ENCODE data around the gene SMPD3.

SMPD3 gene

DNA sequence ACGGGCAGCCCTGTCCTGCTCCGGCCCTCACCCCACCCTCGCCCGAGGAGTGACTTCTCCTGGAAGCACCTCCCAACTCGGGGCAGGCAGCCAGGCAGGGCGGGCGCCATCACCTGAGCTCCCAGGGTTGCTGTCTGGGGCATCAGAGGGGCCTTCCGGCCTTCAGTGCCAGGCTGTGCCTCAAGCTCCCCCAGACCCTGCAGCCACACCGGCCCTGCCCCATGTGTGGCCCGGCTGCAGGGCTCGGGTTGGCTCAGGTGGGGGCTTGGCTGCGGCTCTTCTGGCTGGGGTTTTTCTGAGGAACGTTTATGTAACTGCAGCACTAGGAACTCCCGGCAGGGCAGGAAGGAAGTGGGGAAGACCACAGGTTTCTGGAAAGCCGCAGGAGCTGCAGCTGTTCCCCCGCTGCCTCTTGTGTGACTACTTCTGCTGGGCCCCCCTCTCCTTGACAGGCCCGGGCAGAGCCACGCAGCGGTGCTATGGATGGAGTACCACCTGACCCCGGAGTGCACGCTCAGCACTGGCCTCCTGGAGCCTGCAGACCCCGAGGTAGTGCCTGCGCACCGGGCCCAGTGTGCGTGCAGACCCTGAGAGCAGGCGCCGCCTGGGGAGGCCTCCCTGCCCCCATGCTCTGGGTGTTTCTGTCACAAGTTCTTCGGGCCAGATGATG lies 91.9 kb downstream of the SMPD3 start:
- no peak for DNase-seq (ENCODE audit: low spot score)

DNA sequence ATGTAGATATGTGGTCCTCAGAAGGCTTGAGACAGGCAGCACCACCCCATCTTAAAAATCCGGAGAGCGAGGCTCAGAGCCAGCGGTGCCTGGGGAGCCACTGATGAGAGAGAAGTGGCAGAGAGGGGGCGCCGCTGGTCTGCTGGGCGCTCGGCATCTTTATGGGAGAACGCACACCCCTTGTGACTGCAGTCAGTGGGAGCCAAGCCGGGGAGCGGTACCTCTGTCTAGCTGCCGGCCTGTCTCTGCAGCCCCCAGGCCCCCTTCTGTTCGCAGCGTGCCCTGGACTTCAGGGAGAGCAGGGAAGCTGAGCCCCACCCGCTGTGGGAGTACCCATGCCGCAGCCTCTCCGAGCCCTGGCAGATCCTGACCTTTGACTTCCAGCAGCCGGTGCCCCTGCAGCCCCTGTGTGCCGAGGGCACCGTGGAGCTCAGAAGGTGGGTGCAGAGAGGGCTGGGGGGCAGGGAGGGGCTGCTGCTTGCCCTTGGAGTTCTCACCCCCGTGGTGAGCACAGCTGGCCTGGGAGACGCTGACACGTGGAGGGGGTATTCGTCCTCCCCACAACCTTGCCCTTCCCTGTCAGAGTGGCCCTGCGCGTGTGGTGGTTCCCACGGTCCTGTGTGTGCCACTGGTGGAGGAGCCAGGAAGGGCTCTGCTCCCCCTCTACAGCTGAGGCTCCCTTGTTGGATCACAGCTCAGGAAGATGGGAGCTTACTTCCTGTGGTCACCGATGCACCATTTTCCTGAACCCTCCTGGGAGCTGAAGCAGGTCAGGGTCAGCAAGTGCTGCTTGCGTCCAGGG lies 92.7 kb downstream of the SMPD3 start:
- DNase-seq (ENCODE audit: low spot score): no peak

DNA sequence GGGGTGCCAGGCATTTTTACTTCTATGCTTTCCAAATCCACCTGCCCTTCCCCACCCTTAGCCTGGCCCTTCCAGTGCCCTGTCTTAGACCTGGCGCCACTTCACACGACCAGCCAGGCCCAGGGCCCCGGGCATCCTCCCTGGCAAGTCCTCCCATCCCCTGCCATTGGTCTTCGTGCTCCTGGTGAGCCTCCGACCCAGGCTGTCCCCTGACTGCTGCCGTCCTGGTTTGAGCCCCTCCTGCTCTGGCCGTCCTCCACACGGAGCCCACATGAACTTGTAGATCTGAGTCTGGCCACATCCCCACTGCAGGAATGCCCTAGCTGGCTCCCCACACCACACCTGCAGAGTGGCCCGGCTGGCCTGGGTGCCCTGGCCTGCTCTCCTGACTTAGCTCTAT lies 93.5 kb downstream of the SMPD3 start:
- no peak for DNase-seq (ENCODE audit: low spot score)

DNA sequence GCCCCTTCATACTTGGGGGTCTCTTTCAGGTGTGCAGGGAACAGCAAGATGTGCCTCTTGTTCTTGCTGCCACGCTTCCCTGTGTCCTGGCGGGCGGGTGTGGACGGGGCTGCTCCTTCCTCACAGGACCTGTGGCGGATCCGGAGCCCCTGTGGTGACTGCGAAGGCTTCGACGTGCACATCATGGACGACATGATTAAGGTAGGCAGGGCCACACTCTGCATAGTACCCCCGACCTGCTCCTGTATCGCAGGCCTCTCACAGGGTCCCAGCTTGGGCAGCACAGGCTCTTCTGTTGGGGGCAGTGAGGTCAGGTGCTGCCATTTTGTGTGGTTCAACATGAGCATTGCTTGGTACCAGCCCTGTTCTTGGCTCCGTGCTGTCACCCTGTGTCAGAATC lies 94.9 kb downstream of the SMPD3 start:
- no peak for DNase-seq (ENCODE audit: low spot score)

DNA sequence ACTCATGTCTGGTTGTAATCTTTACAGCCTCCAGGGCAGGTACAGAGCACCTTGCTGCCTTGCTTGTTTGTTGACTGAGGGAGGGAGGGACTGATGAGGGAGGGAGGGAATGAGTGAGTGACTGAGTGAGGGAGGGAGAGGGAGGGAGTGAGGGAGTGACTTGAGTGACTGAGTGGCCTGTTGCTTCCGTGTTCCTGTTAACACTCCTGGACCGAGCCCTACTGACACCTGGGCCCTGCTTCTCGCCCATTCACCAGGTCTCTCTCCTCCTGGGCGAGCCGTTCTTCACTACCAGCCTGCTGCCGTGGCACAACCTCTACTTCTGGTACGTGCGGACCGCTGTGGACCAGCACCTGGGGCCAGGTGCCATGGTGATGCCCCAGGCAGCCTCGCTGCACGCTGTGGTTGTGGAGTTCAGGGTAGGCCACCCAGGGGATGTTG lies 96.3 kb downstream of the SMPD3 start:
- no peak for DNase-seq (ENCODE audit: low spot score)

DNA sequence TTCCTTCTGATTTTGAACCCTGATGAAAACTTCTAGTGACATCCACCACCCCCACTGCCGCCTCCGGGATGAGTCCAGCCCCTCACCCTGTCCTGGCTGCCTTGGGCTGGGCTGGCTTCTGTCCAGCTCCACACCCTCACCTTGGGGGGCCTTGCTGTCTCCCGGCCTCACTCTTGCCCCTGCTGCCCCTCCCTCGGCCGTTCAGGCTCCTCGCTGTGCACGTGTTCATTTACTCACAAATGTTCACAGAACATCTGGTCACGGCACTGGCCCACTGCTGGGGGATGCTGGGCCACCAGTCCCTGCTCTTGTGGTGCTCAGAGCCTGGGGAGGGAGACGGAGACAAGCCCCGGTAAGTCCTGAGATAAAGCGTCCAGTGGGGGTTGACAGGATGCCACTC lies 96.8 kb downstream of the SMPD3 start:
- no peak for DNase-seq (ENCODE audit: low spot score)

DNA sequence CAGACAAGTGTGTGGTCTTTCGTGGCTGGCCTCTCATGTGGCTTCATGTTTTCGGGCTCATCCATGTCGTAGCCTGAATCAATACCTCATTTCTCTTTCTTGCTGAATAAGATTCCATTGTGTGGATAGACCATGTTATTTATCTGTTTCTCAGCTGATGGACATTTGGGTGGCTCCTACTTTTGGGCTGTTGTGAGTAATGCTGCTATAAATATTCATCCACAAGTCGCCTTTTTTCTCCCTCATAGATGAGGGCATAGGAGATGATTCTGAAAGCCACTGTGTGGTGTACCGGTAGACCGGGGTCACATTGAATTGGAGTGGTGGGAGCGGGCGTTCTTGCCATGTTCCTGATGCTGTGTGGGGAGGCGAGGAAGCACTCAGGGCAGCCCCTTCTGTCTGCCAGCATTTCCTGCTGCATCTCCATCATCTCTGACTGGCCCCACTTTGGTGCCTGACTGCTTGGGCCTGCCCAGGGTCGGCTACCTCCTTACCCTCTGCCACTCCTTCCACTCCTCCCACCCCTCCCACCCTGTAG lies 97.4 kb downstream of the SMPD3 start:
- no peak for DNase-seq (ENCODE audit: low spot score)

DNA sequence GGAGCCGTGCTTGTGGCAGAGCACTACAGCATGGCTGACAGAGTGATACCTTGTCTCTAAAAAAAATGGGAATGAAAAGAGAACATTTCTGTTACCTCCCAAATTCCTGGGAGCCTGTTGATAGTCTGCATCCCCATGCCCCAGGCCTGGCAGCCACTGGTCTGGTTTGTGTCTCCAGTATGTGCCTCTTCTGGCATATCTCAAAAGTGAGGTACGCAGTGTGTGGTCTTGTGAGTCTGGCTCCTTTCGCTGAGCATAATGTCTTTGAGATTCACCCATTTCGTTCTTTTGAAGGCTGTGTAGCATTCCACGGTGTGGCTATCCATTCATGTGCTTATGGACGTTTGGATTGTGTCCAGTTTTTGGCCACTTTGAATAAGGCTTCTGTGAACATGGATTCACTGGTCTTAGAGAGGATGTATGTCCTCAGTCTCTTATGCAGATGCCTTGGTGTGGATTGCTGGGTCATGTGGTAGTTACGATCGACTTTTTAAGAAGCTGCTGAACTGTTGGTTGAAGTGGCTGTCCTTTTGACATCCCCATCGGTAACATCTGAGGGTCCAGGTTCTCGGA lies 98.4 kb downstream of the SMPD3 start:
- DNase-seq (ENCODE audit: low spot score): no peak

DNA sequence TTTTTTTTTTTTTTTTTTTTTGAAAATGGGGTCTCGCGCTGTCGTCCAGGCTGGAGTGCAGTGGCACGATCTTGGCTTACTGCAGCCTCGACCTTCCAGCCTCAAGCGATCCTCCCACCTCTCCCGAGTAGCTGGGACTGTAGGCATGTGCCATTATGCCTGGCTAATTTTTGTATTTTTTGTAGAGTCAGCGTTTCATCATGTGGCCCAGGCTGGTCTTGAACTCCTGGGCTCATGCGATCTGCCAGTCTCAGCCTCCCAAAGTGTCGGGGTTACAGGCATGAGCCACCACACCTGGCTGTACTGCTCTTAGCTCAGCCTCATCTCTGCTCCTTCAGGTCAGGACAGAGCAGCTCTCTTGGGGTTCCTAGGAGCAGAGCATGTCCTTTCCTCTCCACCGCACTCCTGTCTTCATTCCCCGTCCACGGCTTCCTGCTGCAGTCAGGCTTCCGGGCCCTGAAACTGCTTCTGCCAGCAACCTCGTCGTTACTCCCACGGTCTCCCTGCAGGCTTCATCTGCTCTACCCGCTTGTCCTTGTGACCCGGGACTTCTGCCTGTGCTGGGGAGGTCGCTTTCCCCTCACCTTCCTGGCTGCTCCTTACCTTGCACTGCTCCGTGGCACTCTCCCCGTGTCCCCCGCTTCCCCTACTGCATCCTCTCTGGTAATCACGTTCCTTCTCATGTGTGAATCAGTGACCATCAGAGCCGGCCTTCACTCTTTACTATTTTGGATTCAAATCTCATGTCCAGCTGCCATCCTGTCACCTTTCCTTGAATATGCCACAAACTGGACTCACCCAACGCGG lies 99.5 kb downstream of the SMPD3 start:
- no peak for DNase-seq (ENCODE audit: low spot score)

DNA sequence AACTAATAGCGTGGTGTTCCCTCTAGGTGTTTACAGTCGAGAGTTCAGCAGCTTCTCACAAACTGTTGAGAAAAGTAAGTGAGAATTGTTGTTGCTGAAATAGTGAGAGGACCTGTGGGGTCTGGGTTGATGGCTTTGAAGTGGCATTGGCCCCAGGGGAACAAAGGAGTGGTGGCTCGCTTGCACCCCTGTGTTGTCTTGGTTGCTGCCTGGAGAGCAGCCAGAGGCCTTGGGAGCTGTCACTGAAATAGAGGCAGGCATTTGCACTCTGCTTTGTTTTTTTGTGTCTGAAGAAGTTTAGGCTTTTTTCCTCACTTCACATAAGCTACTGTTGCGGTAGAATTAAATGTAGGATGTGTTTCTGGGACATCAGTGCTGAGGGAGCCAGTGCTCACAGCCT lies 100.7 kb downstream of the SMPD3 start:
- DNase-seq (ENCODE audit: low spot score): no peak

DNA sequence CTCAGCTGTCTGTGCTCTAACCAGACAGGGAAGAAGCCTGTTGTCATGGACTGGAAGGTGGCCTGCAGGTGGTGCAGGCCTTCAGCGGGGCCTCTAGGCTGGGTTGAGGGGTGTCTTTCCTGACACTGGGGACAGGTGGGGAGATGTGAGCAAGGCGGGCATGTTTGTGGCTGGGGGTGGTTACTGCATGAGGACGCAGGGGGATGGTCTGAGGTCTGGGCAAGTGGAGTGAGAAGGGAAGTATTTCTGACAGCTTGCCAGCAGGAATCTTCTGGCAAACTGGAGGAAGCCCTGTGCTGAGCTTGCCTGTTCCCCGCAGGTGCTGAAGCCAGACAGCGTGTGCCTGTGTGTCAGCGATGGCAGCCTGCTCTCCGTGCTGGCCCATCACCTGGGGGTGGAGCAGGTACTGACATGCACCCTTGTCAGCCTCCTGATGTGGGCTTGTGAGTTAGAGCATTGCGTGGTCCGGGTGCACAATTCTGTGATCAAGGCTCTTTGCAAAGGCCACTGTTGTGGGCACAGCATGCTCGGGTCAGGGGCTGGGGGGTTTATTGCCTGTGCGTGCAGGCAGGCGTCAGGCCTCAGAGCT lies 101.3 kb downstream of the SMPD3 start:
- no peak for DNase-seq (ENCODE audit: low spot score)

DNA sequence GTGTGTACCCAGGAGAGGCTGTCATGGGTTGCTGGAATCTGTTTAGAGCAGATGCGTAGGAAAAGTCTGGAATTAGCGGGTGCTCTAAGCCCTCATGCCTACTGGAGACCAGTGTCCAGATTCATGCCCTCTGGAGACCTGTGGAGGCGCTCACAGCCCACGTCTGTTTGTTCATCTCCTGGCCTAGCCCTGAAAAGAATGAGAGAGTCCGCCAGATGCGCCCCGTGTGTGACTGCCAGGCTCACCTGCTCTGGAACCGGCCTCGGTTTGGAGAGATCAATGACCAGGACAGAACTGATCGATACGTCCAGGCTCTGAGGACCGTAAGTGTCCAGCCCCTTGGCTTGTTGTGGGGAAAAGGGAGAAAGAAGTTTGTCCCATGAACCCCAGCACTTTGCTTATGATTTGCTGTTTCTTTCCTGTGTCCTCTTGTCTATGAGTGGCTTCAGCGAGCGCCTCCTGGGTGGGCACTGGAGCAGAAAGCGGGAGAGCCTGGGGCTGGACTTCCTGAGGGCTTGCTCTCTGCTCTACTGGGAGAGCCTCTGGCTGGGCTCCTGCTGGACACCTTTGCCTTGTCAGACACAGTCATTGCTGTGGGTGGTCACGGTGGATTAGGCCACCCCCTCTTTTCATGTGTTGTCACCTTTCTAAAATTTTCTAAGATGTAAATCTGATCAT lies 102.2 kb downstream of the SMPD3 start:
- DNase-seq (ENCODE audit: low spot score): no peak

DNA sequence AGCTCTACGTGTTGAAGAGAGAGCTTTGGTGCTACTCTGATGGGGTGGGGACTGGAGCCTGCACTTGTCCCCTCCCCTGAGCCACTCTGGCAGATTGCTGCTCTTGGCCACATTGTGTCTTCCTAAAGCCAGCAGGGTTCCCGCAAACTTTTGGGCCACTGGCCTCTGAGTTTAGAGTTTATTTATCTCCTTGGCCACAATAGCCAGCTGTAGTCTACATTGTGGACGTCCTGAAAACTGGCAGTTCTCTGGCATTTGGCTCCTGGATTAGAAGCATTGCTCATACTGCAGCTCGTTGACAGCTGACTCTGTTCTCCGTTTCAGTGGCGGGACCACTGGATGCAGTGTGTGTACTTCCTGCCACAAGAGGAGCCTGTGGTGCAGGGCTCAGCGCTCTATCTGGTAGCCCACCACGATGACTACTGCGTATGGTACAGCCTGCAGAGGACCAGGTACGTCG lies 102.9 kb downstream of the SMPD3 start:
- no peak for DNase-seq (ENCODE audit: low spot score)

DNA sequence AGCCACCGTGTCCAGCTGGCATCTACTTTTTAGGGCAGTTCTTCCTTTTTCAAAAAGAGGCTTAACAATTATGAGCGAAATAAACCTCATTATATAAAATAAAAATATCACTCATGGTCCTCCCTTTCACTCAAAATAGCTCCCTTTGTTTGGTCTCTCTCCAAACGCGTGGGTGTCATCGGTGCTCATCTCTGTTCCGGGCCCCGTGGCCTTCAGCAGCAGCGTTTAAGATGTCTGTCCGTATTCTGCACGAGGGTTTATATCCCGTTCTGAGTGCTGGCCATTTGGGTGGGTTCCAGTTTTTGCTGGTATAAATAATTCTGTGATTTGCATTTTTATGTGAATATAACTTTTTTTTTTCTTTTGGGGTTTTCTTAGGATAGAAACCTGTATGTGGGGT lies 104.1 kb downstream of the SMPD3 start:
- DNase-seq (ENCODE audit: low spot score): no peak

DNA sequence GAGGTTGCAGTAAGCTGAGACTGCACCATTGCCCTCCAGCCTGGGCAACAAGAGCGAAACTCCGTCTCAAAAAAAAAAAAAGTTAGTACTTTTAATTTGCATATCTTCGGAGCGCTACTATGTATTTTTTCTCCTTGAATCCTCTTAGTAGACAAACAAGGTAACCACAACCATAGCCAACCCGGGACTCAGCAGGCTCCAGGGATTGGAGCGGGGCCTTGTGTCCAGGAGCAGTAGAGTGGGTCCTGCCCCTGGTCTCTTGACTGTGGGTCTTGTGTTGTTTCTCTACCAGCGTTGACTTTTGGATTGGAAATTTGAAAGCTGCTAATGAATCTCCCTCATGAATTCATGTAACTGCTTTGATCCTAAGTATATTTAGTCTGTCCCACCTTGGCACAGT lies 105.2 kb downstream of the SMPD3 start:
- DNase-seq (ENCODE audit: low spot score): no peak

DNA sequence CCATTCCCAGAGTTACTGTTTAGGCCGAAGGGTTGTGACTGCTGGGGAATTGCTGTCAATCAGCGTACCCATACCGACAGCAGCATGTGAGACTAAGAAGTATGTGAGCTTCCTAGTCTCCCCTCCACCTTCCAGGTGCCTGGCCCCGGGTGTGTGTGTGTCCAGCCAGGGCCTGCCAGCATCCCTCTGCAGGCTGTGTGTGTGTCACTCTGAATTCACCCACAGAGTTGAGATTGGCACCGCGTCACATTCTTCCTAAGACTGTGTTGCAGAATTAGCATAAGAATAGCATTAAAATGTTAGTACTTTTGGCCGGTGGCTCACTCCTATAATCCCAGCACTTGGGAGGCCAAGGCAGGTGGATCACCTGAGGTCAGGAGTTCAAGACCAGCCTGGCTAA lies 105.7 kb downstream of the SMPD3 start:
- DNase-seq (ENCODE audit: low spot score): no peak

DNA sequence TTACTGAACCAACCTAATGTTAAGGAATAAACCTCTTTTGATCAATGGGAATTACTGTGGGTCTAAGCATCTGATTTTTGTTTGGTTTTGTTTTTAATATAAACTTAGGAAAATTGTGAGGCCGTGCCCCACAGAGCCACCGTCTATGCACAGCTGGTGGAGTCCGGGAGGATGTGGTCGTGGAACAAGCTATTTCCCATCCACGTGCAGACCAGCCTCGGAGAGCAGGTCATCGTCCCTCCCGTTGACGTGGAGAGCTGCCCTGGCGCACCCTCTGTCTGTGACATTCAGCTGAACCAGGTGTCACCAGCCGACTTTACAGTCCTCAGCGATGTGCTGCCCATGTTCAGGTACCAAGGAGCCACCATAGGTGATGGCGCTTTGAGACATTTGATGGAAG lies 109.1 kb downstream of the SMPD3 start:
- DNase-seq (ENCODE audit: low spot score): no peak

DNA sequence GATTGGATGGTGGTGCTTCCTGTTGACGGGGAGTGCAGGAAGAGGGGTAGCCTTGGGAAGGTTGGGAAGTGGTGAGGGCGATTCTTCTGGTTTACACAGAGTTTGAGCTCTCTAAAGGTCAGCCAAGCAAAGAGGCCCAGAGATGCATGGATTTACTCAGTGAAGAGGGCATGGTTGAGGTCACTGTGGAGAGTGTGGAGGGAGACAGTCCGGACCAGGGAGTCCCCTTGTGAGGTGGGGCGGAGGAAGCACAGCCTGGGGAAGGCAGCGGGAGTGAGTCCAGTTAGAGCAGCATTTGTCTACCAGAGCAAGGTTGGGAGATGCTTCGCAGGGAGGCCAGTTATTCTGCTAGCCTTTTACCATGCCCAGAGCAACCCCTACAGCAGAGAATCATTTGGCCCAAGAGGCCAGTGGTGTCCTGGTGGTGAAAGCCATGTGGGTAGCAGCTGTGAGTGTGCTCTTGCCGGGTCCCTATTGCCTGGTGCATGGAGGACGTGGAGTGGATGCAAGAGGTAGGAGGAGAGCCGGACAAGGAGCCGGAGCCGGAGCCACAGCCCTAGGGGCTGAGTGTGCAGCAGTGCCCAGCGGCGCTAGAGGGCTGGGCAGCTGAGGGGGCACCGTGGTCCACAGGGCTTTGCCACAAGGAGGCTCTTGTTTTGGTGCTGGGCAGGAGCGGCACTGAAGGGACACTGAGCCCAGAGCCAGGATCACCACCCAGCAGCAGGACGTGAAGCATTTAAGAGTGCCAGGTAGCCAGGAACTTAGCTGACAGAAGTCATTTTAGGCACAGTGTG lies 109.8 kb downstream of the SMPD3 start:
- DNase-seq (ENCODE audit: low spot score): no peak

DNA sequence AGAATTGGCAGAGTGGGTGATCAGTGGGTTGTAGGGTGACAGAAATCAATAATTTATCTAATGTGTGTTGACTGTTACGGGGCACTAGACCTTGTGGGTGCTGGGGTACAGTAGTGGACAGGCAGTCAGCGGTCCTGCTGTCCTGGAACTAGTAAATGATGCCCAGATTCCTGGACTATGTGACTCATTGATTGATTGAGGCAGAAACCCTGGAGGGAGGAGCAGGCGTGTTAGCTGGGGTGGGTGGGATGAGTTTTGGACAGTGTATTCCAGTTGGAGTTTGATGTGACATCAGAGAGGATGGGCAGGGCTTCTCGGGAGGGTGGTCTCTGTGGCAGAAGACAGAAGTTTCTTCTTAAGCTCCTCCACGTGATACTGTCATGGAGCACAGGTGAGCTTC lies 113.1 kb downstream of the SMPD3 start:
- no peak for DNase-seq (ENCODE audit: low spot score)

DNA sequence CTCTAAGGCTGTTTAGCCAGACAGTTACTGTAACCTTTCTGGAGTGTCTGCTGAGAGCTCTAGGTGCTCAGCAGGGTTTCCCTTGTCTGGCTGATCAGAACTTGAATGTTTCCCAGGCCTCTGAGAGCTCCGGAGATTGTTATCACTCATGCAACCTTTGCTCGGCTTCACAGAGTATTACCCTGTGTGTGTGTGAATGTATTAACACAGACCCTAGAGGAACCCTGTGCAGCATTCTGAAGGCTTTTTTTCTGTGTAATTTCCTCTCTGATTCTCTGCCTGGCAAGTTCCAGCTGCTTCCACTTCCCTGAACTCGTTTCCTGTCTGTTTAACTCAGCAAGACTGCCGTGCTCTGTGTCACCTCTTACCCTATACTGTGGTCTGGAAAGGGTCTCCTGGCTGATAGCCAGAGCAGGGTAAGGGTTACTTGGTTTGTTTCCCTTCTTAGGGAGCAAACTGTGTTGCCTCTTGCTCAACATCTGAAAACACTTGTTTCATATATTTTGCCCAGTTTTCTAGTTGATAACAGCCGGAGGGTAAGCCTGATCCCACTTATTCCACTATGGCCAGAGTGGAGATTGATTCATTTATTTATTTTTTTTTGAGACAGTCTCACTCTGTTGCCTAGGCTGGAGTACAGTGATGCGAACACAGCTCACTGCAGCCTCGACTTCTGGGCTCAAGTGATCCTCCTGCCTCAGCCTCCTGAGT lies 115.7 kb downstream of the SMPD3 start:
- no peak for DNase-seq (ENCODE audit: low spot score)
